GM19463 (cell line): ENCODE results near the gene FREM2.

Experiments
- ATAC-seq: cut with Tn5 transposase; IDR thresholded peaks from one replicate; pipeline ENCODE4 v1.9.1; 2021; ENCODE audit warnings: mild to moderate bottlenecking, moderate library complexity; ENCODE audit not compliant: unreplicated experiment

The FREM2 gene

GRCh38 chr13:38753878-38754277 is 67.0 kb downstream of the FREM2 start:
- no peak for ATAC-seq

DNA sequence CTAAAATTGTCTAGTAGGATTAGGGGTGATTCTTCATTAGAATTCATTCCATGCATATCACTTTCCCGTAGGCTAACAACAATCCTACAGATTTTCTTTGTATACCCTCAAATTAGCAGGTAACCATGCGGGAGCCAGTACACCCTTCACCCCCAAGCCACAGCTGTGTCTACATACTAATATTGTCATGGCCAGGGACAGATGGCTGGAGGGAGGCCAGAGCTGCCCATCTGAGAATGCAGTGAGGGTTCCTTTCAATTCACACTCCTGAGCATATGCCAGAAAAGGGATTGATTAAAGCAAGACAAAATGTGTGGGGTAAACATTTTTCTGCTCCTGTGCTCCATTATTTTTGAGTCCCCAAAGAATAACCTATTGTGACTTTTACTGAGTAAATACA is 68.9 kb downstream of the FREM2 start:
- ATAC-seq: no peak

- no peak for ATAC-seq
These were observed 71.4 kb downstream of the FREM2 start for GRCh38 chr13:38758277-38758676.

DNA sequence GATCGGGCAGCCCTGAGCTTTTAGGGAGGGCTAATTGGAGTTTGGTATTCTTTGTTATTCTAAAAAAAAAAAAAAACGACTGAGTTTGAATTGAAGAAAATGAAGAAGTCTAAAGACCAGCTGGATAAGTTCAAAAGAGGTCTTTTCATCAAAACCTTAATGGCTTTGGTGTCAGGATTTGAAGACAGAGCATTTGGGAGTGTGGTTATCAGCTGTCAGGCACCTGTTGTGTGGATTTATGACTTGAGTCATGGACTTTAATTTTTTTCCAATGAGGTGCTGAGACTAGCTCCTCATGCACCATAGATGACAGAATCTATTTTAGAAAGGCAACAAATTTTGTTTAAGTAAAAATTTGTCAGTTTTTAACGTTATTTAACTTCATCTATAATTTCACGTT is 72.5 kb downstream of the FREM2 start:
- ATAC-seq: no peak

- no peak for ATAC-seq
These were observed 76.8 kb downstream of the FREM2 start for GRCh38 chr13:38763446-38764381.

DNA sequence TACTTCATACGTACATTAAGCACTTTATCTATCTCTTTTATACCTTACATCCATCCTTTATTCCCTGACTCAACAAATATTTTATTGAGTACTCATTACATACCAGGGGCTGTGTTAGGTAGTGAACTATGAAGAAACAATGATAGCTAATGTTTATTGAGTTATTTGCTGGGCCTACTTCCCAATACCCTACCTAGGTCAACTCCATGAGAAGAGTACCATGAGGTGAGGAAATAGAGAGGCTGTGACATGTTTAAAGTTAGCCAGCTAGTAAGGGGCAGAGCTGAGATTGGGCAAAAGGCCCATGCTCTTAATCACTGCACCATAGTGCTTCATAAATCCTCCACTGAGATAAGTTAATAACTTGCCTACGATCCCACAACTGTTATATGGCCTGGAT is 79.9 kb downstream of the FREM2 start:
- ATAC-seq: no peak

GRCh38 chr13:38767506-38768265 is 80.8 kb downstream of the FREM2 start:
- ATAC-seq: no peak

DNA sequence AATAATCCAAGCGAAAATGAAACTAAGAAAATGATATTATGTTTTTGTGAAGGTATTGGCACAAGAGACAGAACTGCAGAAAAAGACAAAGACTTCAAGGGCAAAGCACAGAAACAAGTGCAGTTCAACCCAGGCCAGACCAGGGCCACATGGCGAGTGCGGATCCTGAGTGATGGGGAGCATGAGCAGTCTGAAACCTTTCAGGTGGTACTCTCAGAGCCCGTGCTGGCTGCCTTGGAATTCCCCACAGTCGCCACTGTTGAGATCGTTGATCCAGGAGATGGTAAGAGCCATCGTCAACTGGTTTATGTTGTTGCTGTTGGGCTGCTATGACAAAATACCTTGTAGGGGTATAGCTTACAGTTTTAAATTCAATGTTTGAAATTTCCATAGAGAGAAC is 82.6 kb downstream of the FREM2 start:
- no peak for ATAC-seq

GRCh38 chr13:38775085-38775484 is 88.2 kb downstream of the FREM2 start:
- ATAC-seq: no peak

DNA sequence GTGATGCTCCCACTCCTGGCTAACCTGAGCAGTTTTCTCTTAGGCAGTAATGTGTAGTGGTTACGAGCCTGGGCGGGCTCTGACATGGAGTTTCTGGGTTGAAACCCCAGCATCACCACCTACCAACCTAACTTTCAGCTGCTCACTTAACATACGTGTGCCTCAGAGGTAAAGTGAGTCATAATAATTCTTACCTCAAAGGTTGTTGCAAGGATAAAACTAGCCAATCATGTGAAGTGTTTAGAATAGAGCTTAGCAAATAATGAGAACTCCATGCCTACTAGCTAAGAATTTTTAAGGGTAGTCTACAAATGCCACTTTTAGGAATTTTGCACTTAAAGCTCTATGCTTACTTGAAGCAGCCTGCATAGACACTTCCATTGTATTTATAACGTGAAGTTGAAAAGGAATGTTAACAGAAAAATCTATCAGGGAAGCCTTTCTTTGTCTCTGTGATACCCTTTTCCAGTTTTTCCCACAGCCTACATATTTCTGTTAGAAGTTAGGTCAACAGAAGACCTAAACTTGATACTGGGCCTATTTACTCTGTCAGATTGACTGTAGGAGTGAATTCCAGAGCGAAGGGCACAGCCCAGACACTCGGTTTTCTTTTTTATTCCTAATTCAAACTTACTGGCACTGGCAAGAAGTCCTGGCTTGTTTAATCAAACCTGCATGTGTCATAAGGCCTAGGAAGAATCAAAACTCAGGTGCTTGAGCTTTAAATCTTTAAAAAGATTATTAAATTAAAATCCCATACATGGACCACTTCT is 90.7 kb downstream of the FREM2 start:
- ATAC-seq: no peak

GRCh38 chr13:38781539-38781938 is 94.7 kb downstream of the FREM2 start:
- no peak for ATAC-seq

GRCh38 chr13:38784036-38784880 is 97.4 kb downstream of the FREM2 start:
- ATAC-seq: no peak

- ATAC-seq: no peak
These were observed 98.2 kb downstream of the FREM2 start for GRCh38 chr13:38785042-38785441.

DNA sequence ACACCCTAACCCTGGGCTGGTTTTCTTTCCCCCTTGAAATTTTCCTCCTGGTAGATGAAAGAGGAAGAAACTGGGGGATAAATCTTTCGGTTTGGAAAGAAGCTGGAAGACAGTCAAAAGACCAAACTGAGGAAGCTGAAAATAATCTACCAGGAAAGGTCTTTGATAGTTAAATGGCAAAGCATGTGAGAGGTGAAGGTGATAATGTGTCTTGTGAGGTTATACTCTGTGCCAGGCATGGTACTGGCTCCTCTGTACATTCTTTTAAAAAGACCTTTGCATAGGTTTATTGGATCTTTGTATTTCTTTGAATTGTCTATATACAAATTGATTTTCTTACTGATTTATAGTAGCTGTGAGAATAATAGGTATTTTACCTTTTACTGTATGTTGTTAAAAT is 98.6 kb downstream of the FREM2 start:
- no peak for ATAC-seq

GRCh38 chr13:38787550-38787949 is 100.7 kb downstream of the FREM2 start:
- ATAC-seq: no peak

DNA sequence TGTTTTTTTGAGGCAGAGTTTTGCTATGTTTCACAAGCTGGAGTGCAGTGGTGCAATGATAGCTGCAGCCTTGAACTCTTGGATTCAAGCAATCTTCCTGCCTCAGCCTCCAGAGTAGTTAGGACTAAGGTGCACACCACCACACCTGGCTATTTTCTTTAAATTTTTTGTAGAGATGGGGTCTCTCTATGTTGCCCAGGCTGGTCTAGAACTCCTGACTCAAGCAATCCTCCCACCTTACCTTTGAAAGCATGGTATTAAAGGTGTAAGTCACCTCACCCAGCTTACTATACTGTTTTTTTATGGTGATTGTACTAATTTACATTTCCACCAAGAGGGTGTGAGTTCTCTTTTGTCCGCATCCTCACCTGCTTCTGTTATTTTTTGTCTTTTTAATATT is 110.0 kb downstream of the FREM2 start:
- no peak for ATAC-seq

DNA sequence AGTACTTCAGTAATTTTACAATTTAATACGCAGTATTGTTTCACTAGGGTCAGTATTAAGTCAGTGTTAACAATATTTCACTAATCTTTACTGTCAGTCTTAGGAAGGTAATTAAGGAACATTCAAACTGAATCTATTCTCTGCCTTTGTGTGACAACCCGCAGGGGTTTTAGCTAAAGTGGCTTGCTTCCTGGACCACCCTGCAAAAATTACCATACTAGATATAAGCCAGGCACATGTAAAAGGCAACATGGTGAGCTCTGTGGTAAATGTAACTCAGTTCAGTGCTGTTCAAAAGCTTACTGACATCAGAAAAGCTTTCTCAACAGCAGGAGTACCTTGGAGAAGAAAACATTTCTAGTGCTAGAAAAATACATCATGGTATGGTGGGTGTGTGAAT is 116.7 kb downstream of the FREM2 start:
- ATAC-seq: no peak

DNA sequence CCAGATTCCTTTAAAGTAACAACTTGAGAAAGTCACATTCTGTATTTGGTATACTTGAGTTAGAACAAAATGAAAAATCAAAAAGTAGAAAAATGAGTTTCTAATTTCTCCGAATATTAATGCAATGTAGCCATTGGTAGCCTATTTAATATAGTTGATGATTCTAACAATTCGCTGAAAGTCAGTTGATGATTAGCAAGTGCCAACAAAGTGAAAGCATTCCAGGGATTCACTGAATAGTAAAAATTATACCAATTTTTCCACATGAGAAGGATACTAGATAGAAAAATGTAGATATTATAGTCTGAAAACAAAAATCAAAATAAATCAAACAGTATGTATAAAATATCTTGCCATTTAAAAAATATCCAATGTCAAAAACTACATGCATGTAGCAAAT is 117.2 kb downstream of the FREM2 start:
- ATAC-seq: no peak

DNA sequence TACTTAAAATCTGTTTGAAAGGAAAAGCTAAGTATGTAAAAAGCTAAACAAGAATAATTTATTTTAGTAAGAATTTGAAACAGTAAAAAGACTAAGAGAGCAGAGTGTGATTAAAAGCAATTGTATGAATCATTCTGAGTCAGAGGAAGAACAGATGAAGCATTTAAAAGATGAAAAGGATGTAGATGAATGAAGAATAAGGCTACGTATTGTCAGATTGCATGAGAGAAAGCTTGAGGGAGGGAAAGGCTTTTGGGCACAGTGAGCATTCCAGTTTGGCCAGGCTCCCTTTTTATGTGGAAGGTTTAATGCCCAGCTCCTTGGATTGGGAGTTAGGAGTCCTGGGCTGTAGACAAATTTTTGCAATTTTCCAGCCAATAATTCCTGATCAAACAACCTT is 117.7 kb downstream of the FREM2 start:
- ATAC-seq: no peak

GRCh38 chr13:38814331-38814730 is 127.5 kb downstream of the FREM2 start:
- no peak for ATAC-seq
